ENCODE measurements around the gene UTP14A.

UTP14A gene

GRCh38 chrX:129945131-129945530 lies 39.2 kb downstream of the UTP14A start:
- no peak for DNase-seq (ENCODE audit: low read depth)

- no peak for DNase-seq (ENCODE audit: low read depth)
These were observed 47.3 kb downstream of the UTP14A start for GRCh38 chrX:129953334-129953648.

- DNase-seq (ENCODE audit: low read depth): no peak
These were observed 47.9 kb downstream of the UTP14A start for GRCh38 chrX:129953881-129954280.

GRCh38 chrX:129954804-129955203 lies 48.8 kb downstream of the UTP14A start:
- DNase-seq (ENCODE audit: low read depth): no peak

- no peak for DNase-seq (ENCODE audit: low read depth)
These were observed 49.7 kb downstream of the UTP14A start for GRCh38 chrX:129955682-129956081.

GRCh38 chrX:129956145-129956544 lies 50.2 kb downstream of the UTP14A start:
- DNase-seq (ENCODE audit: low read depth): no peak

- DNase-seq (ENCODE audit: low read depth): no peak
These were observed 50.8 kb downstream of the UTP14A start for GRCh38 chrX:129956765-129957164.

GRCh38 chrX:129957241-129958082 lies 51.5 kb downstream of the UTP14A start:
- DNase-seq (ENCODE audit: low read depth): no peak

- no peak for DNase-seq (ENCODE audit: low read depth)
These were observed 52.1 kb downstream of the UTP14A start for GRCh38 chrX:129958083-129958465.

GRCh38 chrX:129958814-129959492 lies 53.0 kb downstream of the UTP14A start:
- no peak for DNase-seq (ENCODE audit: low read depth)

GRCh38 chrX:129959493-129959832 lies 53.5 kb downstream of the UTP14A start:
- DNase-seq (ENCODE audit: low read depth): no peak

GRCh38 chrX:129961180-129962083 lies 55.5 kb downstream of the UTP14A start:
- peak; percentile 49 for DNase-seq (ENCODE audit: low read depth)

- DNase-seq (ENCODE audit: low read depth): no peak
These were observed 57.8 kb downstream of the UTP14A start for GRCh38 chrX:129963729-129964128.

GRCh38 chrX:129965166-129965565 lies 59.2 kb downstream of the UTP14A start:
- DNase-seq (ENCODE audit: low read depth): no peak

GRCh38 chrX:129968968-129969367 lies 63.0 kb downstream of the UTP14A start:
- no peak for DNase-seq (ENCODE audit: low read depth)

GRCh38 chrX:129976441-129976840 lies 70.5 kb downstream of the UTP14A start:
- no peak for DNase-seq (ENCODE audit: low read depth)
